GM18951 (cell line): ENCODE data around the gene ITPR1.

ENCODE experiments used
- POLR2A ChIP-seq: IDR thresholded peaks from 4 replicates; pipeline ENCODE4 v1.6.1; 2011; ENCODE audit warnings: mild to moderate bottlenecking; ENCODE audit not compliant: insufficient read length, insufficient read depth; ENCODE audit errors: extremely low read depth
- in situ Hi-C: fragments of 300-500 bp; cut with MboI; formaldehyde crosslinking; loops from one replicate; pipeline ENCODE4 v1.12.0; 2022; ENCODE audit warnings: low sequenced_read_pairs, mixed read lengths, inconsistent platforms; ENCODE audit not compliant: unreplicated experiment

ITPR1 gene

GRCh38 chr3:4744405-4745234, 251.5 kb downstream of the ITPR1 start:
- TF ChIP-seq POLR2A, result no peak
- in situ Hi-C loops, result no loop called here

GRCh38 chr3:4745235-4745610, 252.1 kb downstream of the ITPR1 start:
- TF ChIP-seq POLR2A, result no peak
- in situ Hi-C loops, result no loop called here

- TF ChIP-seq POLR2A, result no peak
- in situ Hi-C loops, result no loop called here
These were observed 253.3 kb downstream of the ITPR1 start for GRCh38 chr3:4746241-4746958.

- TF ChIP-seq POLR2A, result no peak
- in situ Hi-C loops, result no loop called here
These were observed 255.0 kb downstream of the ITPR1 start for GRCh38 chr3:4748127-4748526.

- no peak for TF ChIP-seq POLR2A
- in situ Hi-C loops, result no loop called here
These were observed 255.7 kb downstream of the ITPR1 start for GRCh38 chr3:4748701-4749378.

GRCh38 chr3:4749567-4750002, 256.4 kb downstream of the ITPR1 start:
- in situ Hi-C loops, result no loop called here

GRCh38 chr3:4750306-4750968, 257.3 kb downstream of the ITPR1 start:
- in situ Hi-C loops, result no loop called here
- no peak for TF ChIP-seq POLR2A

More at GRCh38 chr3:4749567-4750002, 256.4 kb downstream of the ITPR1 start:
- no peak for TF ChIP-seq POLR2A

- in situ Hi-C loops, result no loop called here
- TF ChIP-seq POLR2A, result no peak
These were observed 257.9 kb downstream of the ITPR1 start for GRCh38 chr3:4751029-4751501.

GRCh38 chr3:4751502-4752101, 258.5 kb downstream of the ITPR1 start:
- peak; percentile 21 for TF ChIP-seq POLR2A
- in situ Hi-C loops, result no loop called here

- in situ Hi-C loops, result no loop called here
- peak; percentile 41 for TF ChIP-seq POLR2A
These were observed 259.3 kb downstream of the ITPR1 start for GRCh38 chr3:4752201-4753072.

- peak; percentile 18 for TF ChIP-seq POLR2A
- in situ Hi-C loops, result no loop called here
These were observed 260.0 kb downstream of the ITPR1 start for GRCh38 chr3:4753073-4753691.
